ENCODE results near the gene STK39.

Gene STK39

DNA sequence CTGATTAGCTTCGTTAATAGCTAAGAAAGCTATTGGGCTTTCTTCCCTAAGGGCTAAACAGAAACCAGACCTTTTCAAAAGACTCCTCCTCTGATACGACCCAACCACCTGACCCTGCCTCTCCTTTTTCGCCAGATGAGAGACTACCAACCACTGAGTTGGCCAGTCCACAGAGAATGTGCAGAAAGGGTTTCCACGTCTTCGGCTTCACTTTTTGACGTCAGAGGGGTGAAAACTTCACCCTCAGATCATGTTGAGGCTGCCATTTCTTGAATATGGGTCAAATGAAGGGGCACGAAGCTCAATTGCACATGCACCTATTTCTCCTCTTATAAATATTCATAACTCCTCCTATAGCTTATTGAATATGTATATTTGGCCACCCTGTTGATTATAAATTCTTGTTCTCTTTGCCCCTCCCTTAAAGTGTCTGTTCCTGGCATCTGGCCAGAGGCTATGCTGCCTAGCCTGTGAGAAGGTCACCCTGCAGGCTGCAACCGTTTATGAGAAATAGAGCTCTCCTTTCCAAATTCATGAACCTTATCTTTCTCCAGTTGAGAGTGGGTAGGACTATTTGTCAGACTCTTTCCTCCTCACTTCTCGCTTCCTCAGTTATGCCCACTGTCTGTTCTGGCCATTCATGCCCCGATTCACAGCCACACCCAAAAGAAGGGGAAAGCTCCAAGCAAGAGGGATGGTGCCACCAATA is 301.6 kb downstream of the STK39 start:
- H3K27ac ChIP-seq: no peak overlapping the region
- DNase-seq (ENCODE audit: low read depth, low spot score): no peak

GRCh38 chr2:167944825-167945659 is 302.4 kb downstream of the STK39 start:
- no peak overlapping the region for H3K27ac ChIP-seq
- DNase-seq (ENCODE audit: low read depth, low spot score): no peak

DNA sequence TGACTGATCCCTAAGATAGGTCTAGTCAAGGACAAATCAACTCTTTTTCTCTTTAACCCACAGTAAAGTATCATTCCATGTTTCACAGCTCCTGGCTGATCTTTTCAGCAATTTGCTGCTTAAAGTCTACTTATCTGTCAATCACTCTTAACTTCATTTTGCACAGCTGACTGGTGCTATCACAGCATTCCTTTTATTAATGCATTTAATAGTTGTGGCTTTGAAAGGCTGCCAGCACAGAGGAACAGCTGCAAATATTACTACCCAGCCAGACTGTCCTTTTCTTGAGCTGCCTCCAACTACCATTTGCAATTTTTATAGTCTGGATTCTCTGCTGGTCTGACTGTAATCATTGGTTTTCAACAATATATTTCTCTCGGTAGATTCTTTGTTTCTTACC is 303.5 kb downstream of the STK39 start:
- no peak for DNase-seq (ENCODE audit: low read depth, low spot score)
- no peak overlapping the region for H3K27ac ChIP-seq

GRCh38 chr2:167943368-167943767 is 304.0 kb downstream of the STK39 start:
- no peak overlapping the region for H3K27ac ChIP-seq
- DNase-seq (ENCODE audit: low read depth, low spot score): no peak

DNA sequence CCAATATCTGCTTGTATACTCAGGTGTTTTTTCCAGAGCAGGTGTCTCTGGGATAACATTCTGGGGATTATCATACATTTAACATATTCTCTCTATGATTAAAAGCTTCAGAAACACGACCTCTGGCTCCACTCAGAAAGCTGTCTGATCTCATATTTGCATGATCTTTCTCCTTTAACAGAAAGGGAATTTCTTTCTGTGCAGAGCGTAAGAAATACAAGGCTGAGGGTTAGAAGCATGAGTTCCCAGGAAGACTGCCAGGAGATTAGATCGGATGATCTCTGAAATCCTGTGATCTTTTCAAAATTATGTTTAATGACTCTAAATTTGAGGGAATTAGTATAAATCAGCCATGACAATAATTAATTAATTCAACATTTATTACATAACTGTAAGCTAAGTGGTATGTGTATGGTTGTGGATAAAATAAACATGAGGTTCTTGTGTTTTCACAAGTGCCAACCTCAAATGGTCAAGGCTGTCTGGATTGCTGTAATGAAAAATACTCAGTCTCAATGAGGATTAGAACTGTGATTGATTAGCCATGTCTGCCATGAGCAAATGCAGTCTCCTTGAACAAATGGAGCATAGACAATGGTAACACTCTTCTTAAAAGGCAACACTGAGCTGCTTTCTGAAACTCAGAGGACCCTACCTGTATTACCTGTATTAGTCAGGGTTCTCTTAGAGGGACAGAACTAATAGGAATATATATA is 304.9 kb downstream of the STK39 start:
- no peak for DNase-seq (ENCODE audit: low read depth, low spot score)
- no peak overlapping the region for H3K27ac ChIP-seq

- no peak for DNase-seq (ENCODE audit: low read depth, low spot score)
- H3K27ac ChIP-seq: no peak overlapping the region
Observed at GRCh38 chr2:167941604-167942003, 305.8 kb downstream of the STK39 start.

- no peak overlapping the region for H3K27ac ChIP-seq
- DNase-seq (ENCODE audit: low read depth, low spot score): no peak
Observed at GRCh38 chr2:167940734-167941507, 306.5 kb downstream of the STK39 start.

DNA sequence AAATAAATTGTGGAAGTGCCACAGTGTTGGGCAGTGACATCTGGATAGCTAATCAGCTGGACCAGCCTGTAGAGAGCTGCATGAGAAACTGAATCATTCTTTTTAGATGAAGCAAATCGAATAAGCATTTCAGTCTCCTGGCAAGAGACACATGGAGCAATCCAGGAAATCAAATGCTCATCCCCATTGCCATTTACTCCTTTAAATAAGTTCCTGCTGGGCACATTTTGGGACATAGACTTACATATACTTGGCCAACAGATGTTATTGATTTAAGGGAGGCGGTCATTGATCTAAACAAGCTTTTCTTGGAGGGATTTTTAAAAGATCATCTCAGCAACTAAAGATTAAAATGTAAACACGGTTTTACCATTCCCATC is 307.1 kb downstream of the STK39 start:
- no peak for DNase-seq (ENCODE audit: low read depth, low spot score)
- no peak overlapping the region for H3K27ac ChIP-seq

- H3K27ac ChIP-seq: no peak overlapping the region
- DNase-seq (ENCODE audit: low read depth, low spot score): no peak
Observed at GRCh38 chr2:167939514-167940345, 307.7 kb downstream of the STK39 start.

DNA sequence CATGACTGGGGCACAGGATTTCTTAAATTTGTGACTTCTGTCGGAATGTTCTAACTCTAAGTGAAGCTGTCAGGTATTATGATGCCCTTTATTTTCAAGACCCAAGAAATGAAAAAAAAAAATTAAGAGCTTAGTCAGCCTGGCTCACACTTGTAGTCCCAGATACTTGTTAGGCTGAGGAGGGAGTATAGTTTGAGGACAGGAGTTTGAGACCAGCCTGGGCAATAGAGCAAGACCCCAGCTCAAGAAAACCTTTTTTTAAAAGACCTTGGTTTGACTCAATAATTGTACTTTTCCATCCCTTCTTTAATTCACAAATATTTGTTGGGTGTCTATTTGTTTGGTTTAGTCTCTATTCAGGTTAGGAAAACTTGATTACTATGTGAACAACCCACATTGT is 310.0 kb downstream of the STK39 start:
- H3K27ac ChIP-seq: no peak overlapping the region
- no peak for DNase-seq (ENCODE audit: low read depth, low spot score)

DNA sequence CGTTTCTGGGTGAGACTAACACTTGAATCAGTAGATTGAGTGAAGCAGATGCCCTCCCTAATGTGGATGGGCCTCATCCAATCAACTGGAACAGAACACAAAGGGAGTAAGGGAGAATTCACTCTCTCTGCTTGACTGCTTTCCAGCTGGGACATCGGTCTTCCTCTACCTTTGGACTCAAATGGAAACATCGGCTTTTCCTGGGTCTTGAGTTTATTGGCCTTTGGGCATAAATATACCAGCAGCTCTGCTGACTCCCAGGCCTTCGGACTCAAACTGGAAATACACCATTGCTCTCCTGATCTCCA is 311.6 kb downstream of the STK39 start:
- DNase-seq (ENCODE audit: low read depth, low spot score): no peak
- H3K27ac ChIP-seq: no peak overlapping the region

GRCh38 chr2:167933097-167933814 is 314.1 kb downstream of the STK39 start:
- no peak overlapping the region for H3K27ac ChIP-seq
- DNase-seq (ENCODE audit: low read depth, low spot score): no peak

GRCh38 chr2:167932123-167932693 is 315.2 kb downstream of the STK39 start:
- no peak overlapping the region for H3K27ac ChIP-seq

DNA sequence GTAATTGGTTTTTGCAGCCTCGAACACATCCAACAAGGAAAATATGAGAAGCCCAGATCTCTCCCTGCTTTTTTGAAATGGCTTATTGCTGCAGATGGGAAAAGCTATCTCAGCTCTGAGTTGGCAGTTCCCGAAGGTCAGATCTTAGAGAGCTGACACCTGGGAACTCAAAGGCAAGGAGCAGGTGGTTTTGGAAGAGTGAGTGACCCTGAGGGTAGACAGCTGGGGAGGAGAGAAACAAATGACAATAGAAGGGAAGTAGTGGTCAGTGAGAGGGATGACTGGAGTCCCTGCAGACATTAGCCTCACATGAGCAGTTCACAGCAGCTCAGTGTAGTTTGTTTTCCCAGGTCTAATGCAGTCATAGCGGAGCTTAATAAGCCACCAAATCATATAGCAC is 317.9 kb downstream of the STK39 start:
- no peak overlapping the region for H3K27ac ChIP-seq
- no peak for DNase-seq (ENCODE audit: low read depth, low spot score)

More at GRCh38 chr2:167932123-167932693, 315.2 kb downstream of the STK39 start:
- no peak for DNase-seq (ENCODE audit: low read depth, low spot score)

GRCh38 chr2:167928434-167928833 is 319.0 kb downstream of the STK39 start:
- no peak overlapping the region for H3K27ac ChIP-seq
- DNase-seq (ENCODE audit: low read depth, low spot score): no peak

DNA sequence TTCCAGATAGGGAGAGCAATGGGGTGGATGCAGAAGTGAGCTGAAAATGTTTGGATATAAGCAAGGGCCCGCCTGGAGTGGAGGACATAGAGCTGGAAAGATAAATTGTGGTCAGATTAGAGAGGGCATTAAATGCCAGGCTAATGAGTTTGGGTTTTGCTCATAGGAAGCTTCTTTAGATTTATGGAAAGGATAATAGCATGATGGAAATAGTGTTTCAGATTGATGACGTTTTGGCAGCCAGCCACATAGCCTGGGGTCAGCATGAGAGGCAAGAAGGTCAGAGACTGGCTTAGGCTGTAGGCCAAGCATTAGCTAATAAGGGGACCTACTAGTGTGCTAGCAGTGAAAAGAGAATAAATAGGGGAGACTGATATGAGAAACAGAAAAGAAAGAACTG is 321.6 kb downstream of the STK39 start:
- DNase-seq (ENCODE audit: low read depth, low spot score): no peak
- H3K27ac ChIP-seq: no peak overlapping the region

- DNase-seq (ENCODE audit: low read depth, low spot score): no peak
- no peak overlapping the region for H3K27ac ChIP-seq
Observed at GRCh38 chr2:167924556-167924955, 322.8 kb downstream of the STK39 start.

DNA sequence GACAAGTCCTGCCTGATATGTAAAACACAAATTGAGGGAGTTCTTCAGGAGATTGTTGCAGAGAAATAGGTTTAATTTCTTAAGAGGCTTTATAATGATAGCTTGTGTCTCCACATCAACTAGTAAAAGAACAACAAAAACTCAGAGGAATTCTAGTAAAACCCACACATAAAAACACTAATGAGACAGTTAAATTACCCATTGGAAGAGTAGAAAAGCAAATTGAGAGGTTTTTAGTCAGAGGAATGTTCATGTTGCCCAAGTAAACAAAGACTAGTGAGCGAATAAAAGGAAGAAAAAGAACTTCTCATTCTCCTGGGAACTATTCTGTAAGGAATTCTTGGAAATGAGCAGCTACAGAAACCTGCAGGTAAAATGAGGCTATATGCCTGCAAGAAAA is 330.6 kb downstream of the STK39 start:
- H3K27ac ChIP-seq: no peak overlapping the region
- DNase-seq (ENCODE audit: low read depth, low spot score): no peak

- DNase-seq (ENCODE audit: low read depth, low spot score): no peak
- H3K27ac ChIP-seq: no peak overlapping the region
Observed at GRCh38 chr2:167914969-167915368, 332.4 kb downstream of the STK39 start.

Data from epithelial cell of prostate (primary cell).